SH-SY5Y (cell line): Measurements from ENCODE around the gene IL31RA.

ENCODE experiments used
- GATA2 ChIP-seq: IDR thresholded peaks from 2 replicates; pipeline ENCODE4 v1.6.1; 2011; ENCODE audit warnings: mild to moderate bottlenecking, low read depth, low read length
- GATA3 ChIP-seq: IDR thresholded peaks from 2 replicates; pipeline ENCODE4 v1.6.1; 2011; ENCODE audit warnings: low read depth, mild to moderate bottlenecking, low read length, moderate library complexity

DNA sequence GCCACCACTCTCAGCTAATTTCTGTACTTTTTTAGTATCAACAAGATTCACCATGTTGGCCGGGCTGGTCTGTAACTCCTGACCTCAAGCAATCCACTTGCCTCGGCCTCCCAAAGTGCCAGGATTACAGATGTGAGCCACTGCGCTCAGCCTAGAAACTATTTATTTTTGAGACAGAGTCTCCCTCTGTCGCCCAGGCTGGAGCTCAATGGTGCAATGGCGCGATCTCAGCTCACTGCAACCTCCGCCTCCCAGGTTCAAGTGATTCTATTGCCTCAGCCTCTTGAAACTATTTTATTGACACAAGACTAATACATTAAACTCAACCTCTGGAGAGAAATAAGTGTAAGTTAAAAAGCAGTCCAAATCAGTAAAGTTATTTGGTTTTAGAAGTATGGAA lies 109.6 kb downstream of the IL31RA start:
- TF ChIP-seq GATA2 (no peak), GATA3 (no peak)
